ENCODE measurements around the gene BAZ1A. TPM values are rescaled to one million over a fixed set of nuclear protein-coding genes. Genes with fewer than 3 reads are reported as not detected.
"Not testable (repeated sequence)": the region's sequence is repeated elsewhere in the genome, so short reads cannot be mapped to it uniquely, and the experiment has no call there.

BAZ1A gene
- total RNA-seq, 1 experiment from 2014 or later = 17.8 TPM

DNA sequence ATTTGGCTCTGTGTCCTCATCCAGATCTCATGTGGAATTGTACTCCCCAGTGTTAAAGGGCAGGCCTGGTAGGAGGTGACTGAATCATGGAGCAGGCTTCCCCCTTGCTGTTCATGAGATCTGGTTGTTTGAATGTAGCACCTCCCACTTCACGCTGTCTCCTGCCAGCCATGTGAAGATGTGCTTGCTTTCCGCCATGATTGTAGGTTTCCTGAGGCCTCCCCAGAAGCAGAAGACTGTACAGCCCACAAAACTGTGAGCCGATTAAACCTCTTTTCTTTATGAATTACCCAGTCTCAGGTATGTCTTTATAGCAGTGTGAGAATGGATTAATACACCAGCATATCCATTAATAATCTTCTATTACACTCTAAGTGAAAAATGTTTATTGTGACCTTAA, 70.2 kb downstream of the BAZ1A start:
- Histone ChIP-seq H3K4me1 (ENCODE audit: insufficient read depth, low read length) (no peaks in the 10 kb centered on the region), H2BK20ac (ENCODE audit: low read depth, low read length, poor library complexity, severe bottlenecking) (no peak overlapping the region), H3K18ac (ENCODE audit: insufficient read length, low read depth, low read length) (no peak overlapping the region), H4K8ac (replicated peaks; ENCODE audit: insufficient read length, low read depth, low read length) (no peak overlapping the region), H2AK5ac (ENCODE audit: insufficient read length, low read length) (no peak overlapping the region), H2BK120ac (ENCODE audit: low read depth, low read length, poor library complexity, severe bottlenecking) (no peak overlapping the region), H2BK15ac (ENCODE audit: low read depth, low read length) (no peak overlapping the region), H3K4me2 (ENCODE audit: insufficient read depth, insufficient read length, low read length) (no peak overlapping the region), H3K9me3 (ENCODE audit: control insufficient read depth, low read depth, low read length) (no peaks in the 10 kb centered on the region), H3K9ac (ENCODE audit: extremely low read depth, insufficient read length, low read length) (no peak overlapping the region), H3K23ac (ENCODE audit: insufficient read length, low read depth, low read length) (no peak overlapping the region), H4K20me1 (ENCODE audit: control insufficient read depth, insufficient read depth, insufficient read length) (no peaks in the 10 kb centered on the region), H3K14ac (ENCODE audit: insufficient read depth, low read length) (no peak overlapping the region), H3K27me3 (ENCODE audit: insufficient read depth, low read length) (no peaks in the 10 kb centered on the region), H3K4ac (ENCODE audit: low read depth, low read length) (no peak overlapping the region), H4K5ac (ENCODE audit: insufficient read length, low read depth, low read length) (no peak overlapping the region), H2BK5ac (ENCODE audit: insufficient read length, low read length) (no peak overlapping the region), H3T11ph (ENCODE audit: low read length) (no peak overlapping the region), H3K56ac (ENCODE audit: insufficient read length, low read depth, low read length) (no peak overlapping the region), H2BK12ac (ENCODE audit: insufficient read length, low read depth, low read length) (no peak overlapping the region), H3K79me1 (ENCODE audit: insufficient read depth, low read depth, low read length, poor library complexity, severe bottlenecking) (no peaks in the 10 kb centered on the region), H4K91ac (ENCODE audit: insufficient read length, low read depth, low read length) (no peak overlapping the region), H3K27ac (ENCODE audit: insufficient read length, low read depth, low read length) (no peak overlapping the region), H3K79me2 (ENCODE audit: insufficient read depth, low read length) (no peaks in the 10 kb centered on the region), H2AFZ (ENCODE audit: low read length) (no peak overlapping the region), H3K23me2 (ENCODE audit: insufficient read length, low read depth, low read length, poor library complexity, severe bottlenecking) (no peaks in the 10 kb centered on the region)
- no peak for DNase-seq
- WGBS (ENCODE audit: extremely low coverage, insufficient read length, low lambda C conversion rate) = no CpG with 5 or more reads among the region's 3 CpGs
- TF ChIP-seq, protein P1, sequence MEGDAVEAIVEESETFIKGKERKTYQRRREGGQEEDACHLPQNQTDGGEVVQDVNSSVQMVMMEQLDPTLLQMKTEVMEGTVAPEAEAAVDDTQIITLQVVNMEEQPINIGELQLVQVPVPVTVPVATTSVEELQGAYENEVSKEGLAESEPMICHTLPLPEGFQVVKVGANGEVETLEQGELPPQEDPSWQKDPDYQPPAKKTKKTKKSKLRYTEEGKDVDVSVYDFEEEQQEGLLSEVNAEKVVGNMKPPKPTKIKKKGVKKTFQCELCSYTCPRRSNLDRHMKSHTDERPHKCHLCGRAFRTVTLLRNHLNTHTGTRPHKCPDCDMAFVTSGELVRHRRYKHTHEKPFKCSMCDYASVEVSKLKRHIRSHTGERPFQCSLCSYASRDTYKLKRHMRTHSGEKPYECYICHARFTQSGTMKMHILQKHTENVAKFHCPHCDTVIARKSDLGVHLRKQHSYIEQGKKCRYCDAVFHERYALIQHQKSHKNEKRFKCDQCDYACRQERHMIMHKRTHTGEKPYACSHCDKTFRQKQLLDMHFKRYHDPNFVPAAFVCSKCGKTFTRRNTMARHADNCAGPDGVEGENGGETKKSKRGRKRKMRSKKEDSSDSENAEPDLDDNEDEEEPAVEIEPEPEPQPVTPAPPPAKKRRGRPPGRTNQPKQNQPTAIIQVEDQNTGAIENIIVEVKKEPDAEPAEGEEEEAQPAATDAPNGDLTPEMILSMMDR (conservative IDR thresholded peaks at IDR 0.05) = no peak
- Mint-ChIP-seq H3K27me3 (ENCODE audit: low read depth) (no peaks in the 10 kb centered on the region), H3K27ac (no peak overlapping the region; a peak in 1 of 7 replicates), H3K9me3 (peaks cover 0 to 3% of the 10 kb centered on the region in 2 experiments; a peak in 1 of 5 replicates), H3K4me3 (no peak overlapping the region), H3K36me3 (ENCODE audit: insufficient read depth in 1 of 3, low read depth in 3 of 3) (peaks cover 29 to 36% (median 32%) of the 10 kb centered on the region in 3 experiments), H3K4me1 (no peaks in the 10 kb centered on the region)

DNA sequence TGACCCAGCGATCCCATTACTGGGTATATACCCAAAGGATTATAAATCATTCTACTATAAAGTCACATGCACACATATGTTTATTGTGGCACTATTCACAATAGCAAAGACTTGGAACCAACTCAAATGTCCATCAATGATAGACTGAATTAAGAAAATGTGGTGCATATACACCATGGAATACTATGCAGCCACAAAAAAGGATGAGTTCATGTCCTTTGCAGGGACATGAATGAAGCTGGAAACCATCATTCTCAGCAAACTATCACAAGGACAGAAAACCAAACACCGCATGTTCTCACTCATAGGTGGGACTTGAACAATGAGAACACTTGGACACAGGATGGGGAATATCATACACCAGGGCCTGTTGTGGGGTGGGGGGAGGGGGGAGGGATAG, 76.3 kb downstream of the BAZ1A start:
- not testable (repeated sequence) for H2BK120ac ChIP-seq (ENCODE audit: low read depth, low read length, poor library complexity, severe bottlenecking); H4K91ac ChIP-seq (ENCODE audit: insufficient read length, low read depth, low read length); H3K23ac ChIP-seq (ENCODE audit: insufficient read length, low read depth, low read length); H2BK15ac ChIP-seq (ENCODE audit: low read depth, low read length); H2BK5ac ChIP-seq (ENCODE audit: insufficient read length, low read length); H3K56ac ChIP-seq (ENCODE audit: insufficient read length, low read depth, low read length); H2AFZ ChIP-seq (ENCODE audit: low read length); H2BK20ac ChIP-seq (ENCODE audit: low read depth, low read length, poor library complexity, severe bottlenecking); H3K23me2 ChIP-seq (ENCODE audit: insufficient read length, low read depth, low read length, poor library complexity, severe bottlenecking); H3K4me3 Mint-ChIP-seq; H4K20me1 ChIP-seq (ENCODE audit: control insufficient read depth, insufficient read depth, insufficient read length); H4K5ac ChIP-seq (ENCODE audit: insufficient read length, low read depth, low read length); H3T11ph ChIP-seq (ENCODE audit: low read length); DNase-seq; H3K27ac Mint-ChIP-seq; H3K9me3 ChIP-seq (ENCODE audit: control insufficient read depth, low read depth, low read length); H3K27me3 Mint-ChIP-seq (ENCODE audit: low read depth); H3K27ac ChIP-seq (ENCODE audit: insufficient read length, low read depth, low read length); H3K79me2 ChIP-seq (ENCODE audit: insufficient read depth, low read length); H3K4ac ChIP-seq (ENCODE audit: low read depth, low read length); H3K4me2 ChIP-seq (ENCODE audit: insufficient read depth, insufficient read length, low read length); H2BK12ac ChIP-seq (ENCODE audit: insufficient read length, low read depth, low read length); H3K79me1 ChIP-seq (ENCODE audit: insufficient read depth, low read depth, low read length, poor library complexity, severe bottlenecking); H3K18ac ChIP-seq (ENCODE audit: insufficient read length, low read depth, low read length); H2AK5ac ChIP-seq (ENCODE audit: insufficient read length, low read length); H4K8ac ChIP-seq (replicated peaks; ENCODE audit: insufficient read length, low read depth, low read length); H3K14ac ChIP-seq (ENCODE audit: insufficient read depth, low read length); H3K9ac ChIP-seq (ENCODE audit: extremely low read depth, insufficient read length, low read length); H3K4me1 Mint-ChIP-seq; H3K27me3 ChIP-seq (ENCODE audit: insufficient read depth, low read length); H3K4me1 ChIP-seq (ENCODE audit: insufficient read depth, low read length)
- peaks cover 38 to 52% (median 42%) of the 10 kb centered on the region in 3 experiments for H3K36me3 Mint-ChIP-seq (ENCODE audit: insufficient read depth in 1 of 3, low read depth in 3 of 3)
- H3K9me3 Mint-ChIP-seq = peaks cover 5 to 12% of the 10 kb centered on the region in 2 experiments; a peak in 4 of 5 replicates
- WGBS (ENCODE audit: extremely low coverage, insufficient read length, low lambda C conversion rate) = no CpG with 5 or more reads among the region's 2 CpGs
